IPS DF 4.7 (cell line): Measurements from ENCODE around the gene LRRC75A.
A peak's percentile ranks its signal among the peaks of the same experiment; 100 is the strongest.
"Not testable (repeated sequence)": the region's sequence is repeated elsewhere in the genome, so short reads cannot be mapped to it uniquely, and the experiment has no call there.

Experiments used
- DNase-seq: peaks from one replicate; pipeline ENCODE4 v3.0.0-alpha.2; 2013; ENCODE audit warnings: low spot score; ENCODE audit errors: extremely low read depth

Gene LRRC75A

DNA sequence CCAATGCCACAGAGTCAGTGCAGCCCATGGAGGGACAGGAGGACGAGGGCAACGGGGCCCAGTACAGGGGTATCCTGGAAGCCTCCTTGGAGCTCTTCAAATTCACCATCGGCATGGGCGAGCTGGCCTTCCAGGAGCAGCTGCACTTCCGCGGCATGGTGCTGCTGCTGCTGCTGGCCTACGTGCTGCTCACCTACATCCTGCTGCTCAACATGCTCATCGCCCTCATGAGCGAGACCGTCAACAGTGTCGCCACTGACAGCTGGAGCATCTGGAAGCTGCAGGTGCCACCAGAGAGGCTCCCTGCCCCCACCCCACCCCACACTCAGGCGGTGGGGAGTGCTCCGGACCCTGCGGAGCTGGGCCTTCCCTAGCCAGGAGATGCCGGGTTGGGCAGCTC, 60.0 kb downstream of the LRRC75A start:
- no peak for DNase-seq

DNA sequence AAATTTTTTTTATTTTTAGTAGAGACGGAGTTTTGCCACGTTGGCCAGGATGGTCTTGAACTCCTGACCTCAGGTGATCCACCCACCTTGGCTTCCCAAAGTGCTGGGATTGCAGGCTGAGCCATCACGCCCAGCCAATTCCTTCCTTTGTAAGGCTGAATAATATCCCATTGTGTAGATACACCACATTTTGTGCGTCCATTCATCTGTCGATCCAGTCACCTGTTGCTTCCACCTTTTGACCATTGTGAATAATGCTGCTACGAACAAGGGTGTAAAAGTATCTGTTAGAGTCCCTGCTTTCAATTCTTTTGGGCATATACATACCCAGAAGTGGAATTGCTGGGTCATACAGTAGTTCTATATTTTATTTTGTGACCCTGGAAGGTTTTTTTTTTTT, 61.3 kb downstream of the LRRC75A start:
- no peak for DNase-seq

DNA sequence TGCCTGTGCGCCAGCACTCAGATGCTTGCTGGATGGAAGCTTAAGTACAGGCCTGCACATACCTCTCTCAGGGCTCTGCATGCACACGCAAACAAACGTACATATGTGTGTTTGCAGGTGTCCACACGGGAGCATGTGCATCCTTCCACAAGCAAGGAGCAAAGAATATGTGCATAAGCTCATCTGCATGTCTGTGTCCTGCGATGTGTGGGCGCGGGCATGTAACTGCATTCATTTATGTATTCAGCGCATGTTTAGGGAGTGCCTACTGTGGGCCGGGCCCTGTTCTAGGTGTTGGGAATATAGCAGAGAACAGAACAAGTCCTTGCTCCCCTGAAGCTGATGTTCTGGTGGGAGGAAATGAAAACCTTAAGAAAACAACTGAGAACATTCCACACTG, 62.9 kb downstream of the LRRC75A start:
- DNase-seq, result no peak

DNA sequence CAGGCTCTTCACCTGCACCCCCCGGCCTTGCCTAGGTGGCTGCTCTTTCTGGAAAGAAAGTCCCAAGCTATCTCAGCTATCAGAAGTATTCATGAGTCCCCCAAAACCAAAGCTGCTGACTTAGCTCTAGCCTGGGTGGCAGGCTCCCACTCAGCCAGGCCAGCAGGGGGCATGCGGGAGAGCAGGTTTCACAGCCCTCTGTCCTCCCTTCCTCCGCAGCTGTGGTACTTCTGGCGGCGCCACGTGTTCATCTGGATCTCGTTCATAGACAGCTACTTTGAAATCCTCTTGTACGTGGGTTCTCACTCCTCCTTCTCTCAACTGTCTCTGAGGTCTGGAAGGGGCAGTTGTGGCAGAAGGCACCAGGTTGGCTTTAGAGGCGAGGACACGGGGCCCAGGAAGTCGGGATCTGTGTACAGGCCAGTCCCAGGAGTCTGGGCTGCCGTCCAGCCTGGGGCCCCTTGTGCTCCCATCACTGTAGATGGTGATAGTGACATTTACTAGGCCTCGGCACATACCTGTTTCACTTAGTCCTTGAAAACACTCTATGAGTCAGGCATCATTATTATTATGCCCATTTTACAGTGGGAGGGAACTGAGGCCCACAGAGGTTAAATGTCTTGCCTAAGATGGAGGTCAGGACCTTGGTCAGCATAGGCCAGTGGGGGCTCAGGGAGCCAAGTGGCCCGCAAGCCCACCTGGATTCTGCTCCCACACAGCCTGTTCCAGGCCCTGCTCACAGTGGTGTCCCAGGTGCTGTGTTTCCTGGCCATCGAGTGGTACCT, 63.7 kb downstream of the LRRC75A start:
- no peak for DNase-seq

DNA sequence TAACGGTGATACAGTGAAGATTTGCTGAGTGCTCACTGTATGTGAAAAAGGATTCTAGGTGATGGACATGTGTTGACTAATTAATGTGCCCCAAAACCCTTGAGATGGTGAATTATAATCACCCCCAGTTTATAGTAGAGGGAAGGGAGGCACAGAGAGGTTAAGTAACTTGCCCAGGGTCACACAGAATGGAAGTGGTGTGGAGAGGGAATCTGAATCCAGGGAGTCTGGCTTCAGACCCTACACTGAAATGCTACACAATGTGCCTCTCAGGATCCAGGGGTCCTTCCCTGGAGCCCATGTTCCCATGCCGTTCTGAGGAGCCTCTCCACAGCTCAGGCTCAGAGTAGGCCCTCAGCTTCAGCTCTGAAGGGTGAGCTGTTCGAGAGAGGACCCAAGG, 65.0 kb downstream of the LRRC75A start:
- DNase-seq, result no peak

DNA sequence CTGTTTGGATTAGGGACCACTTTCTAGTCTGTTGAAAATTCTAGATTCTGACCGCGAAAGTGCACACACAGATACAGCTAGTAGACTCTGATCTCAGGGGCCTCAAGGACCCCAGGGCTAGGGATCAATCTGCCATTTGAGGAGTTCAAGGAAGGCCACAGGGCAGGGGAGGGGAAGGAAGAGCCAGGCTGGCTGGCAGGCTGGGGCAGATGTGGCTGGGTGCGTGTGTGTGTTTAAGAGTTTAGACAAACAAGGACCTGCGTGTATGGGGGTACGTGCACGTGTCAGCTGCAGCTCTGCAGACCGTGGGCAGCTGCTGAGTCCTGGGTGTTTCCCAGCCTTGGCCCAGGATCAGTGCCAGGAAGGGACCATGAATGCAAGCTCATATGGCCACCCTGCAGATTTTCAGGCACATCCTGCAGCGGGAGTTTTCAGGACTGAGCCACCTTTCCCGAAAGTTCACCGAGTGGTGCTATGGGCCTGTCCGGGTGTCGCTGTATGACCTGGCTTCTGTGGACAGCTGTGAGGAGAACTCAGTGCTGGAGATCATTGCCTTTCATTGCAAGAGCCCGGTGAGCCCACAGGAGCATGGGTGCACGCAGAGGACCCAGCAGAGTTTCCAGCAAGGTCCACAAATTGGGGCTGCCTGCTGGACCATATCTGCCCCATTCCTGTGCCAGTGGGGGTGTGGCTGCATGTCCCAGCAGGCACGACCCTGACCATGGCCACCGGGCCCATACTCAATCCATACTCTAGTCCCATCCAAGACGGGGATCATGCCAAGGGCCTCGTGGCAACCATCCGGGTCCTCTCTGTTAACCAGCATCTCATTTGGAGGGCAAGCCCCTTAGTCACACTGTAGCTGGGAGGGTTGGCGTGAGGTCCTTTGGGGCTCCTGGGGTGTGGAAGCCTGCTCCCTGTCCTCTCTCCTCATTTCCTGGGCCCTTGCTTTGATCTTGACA, 66.0 kb downstream of the LRRC75A start:
- DNase-seq, result no peak

DNA sequence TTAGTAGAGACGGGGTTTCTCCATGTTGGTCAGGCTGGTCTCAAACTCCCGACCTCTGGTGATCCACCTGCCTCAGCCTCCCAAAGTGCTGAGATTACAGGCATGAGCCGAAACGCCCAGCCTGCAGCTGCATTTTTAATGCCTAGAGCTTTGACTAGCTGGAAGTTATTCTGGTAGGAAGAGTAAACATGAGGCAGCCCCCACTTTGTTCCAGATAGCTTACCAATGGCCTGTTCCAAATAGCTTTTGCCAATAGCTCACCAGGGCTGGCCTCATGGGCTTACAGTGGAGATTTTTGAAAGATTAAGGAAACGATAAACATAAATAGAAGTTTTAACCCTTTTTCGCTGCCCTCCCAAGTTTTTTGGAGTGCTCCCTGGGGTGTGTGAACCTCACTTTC, 66.8 kb downstream of the LRRC75A start:
- no peak for DNase-seq

DNA sequence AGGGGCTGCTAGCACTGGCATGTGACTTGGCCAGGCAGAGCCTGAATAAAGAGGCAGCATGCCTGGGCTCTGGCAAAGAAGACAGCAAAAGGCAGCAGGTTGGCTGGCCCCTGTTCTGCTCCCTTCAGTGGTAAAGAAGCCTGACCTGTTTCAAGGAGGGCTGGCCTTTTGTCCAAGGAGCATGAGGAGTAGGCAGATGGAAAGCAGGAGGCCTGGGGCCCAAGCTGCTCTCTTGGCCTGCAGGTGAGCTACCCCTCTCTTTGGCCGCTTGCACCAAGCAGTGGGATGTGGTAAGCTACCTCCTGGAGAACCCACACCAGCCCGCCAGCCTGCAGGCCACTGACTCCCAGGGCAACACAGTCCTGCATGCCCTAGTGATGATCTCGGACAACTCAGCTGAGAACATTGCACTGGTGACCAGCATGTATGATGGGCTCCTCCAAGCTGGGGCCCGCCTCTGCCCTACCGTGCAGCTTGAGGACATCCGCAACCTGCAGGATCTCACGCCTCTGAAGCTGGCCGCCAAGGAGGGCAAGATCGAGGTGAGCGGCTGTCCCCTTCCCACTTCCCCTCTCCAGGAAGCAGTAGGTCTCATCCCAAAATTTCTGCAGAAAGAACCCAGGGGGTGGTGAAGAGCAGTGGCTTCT, 68.6 kb downstream of the LRRC75A start:
- DNase-seq, result no peak

DNA sequence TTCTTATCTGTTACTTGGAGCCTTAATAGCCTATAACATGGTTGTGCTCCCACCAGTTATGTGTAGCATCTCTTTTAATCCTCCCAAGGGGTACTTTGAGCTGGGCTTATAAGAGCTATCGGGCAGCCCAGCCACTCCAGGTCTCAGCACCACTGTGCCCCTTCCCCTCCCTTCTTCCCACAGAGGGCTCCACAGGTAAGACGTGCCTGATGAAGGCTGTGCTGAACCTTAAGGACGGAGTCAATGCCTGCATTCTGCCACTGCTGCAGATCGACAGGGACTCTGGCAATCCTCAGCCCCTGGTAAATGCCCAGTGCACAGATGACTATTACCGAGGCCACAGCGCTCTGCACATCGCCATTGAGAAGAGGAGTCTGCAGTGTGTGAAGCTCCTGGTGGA, 69.6 kb downstream of the LRRC75A start:
- no peak for DNase-seq

DNA sequence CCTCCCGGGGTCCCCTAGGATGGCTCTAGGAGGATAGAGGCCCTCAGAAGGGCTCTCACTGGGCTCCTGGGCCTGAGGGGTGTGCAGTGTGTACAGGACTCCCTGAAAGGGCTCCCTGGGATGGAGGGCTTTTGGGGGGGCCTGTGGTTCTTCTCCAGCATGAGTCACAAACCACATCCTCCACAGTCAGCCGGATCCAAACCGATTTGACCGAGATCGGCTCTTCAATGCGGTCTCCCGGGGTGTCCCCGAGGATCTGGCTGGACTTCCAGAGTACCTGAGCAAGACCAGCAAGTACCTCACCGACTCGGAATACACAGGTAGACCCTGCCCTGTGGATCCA, 72.1 kb downstream of the LRRC75A start:
- DNase-seq, result no peak

DNA sequence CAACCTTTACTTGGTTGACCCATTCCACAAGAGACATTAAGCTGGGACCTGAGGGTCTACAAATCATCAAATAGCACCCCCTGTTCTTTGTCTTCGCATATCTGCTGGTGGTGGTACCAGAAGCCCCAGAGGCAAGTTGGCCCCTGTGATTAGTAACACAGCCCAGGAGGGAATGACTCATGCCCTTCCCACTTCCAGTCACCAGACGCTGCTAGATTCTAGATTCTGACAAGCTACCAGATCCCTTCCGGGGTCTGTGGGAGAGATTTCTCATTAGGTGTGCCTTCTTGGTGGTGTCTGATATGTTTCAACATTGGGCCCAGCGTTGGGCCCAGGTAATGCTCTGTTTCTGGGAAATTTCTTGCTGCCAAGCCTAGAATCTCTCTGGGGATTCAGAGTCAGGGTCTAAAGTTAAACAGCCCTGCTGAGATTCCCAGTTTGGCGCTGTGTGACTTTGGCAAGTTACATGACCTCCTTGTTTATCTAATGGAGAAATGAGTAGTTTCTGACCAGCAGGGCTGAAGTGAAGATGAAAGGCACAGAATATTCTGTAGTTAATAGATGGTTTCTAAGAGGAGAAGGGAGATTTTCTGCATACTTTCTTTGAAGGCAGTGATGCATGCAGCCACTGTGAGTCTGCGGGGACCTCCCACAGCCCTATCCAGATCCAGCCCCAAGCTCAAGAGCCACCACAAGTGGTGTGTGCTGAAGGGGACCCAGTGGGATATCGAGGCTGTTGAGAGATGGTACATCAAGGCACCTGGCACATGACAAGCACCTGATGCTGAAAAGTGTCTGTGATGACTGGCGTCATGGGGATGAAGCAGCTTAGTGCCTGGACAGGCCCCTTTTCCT, 72.7 kb downstream of the LRRC75A start:
- no peak for DNase-seq

DNA sequence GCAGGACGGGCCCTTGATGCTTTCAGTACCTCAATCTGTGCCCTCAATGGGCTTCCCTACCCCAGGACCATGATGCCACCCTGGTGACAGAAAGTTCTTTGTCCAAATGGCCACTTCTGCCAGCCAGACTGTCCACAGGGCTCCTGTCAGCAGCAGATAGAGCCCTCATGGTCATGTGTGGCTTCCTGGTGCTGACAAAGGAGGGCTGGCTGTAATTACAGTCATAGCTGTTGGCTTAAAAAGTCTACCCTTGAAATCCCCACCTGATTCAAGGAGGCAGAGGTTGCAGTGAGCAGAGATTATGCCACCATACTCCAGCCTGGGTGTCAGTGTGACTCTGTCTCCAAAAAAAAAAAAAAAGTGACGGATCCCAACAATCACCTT, 73.3 kb downstream of the LRRC75A start:
- no peak for DNase-seq

DNA sequence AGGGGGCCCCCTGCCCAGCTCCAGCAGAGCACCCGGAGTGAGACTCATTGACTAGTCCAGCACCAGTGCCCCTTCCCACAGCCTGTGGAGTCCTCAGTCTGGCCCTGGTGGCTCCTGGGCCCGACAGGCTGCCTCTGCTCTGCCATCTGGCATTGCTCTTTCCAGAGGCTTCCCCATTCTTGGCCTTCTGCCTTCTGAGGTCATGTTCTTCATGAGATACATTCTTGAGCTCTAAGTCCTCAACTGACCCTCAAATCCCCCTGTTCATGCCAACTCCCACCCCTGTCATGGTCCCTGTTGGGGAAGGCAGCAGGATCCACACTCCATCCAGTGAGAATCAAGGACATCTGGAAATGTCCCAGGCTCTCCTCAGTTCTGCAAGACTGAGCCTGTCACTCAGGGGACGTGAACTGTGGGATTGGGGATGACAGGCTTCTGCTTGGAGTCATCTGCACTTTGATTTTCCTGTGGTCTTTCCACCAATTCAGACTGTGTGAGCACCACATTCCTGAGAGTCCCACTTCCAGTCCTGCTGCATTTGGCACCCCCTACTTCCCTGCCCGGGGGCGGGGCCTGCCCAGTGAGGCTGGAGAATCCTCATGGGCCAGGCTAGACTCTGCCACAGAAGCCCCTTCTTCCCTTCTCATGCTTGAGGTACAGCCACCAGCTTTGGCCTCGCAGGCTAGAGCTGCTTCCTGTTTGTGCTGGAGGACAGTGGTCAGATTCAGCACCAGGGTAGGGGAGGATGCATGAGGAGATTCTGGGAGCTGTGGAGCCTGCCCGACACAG, 73.9 kb downstream of the LRRC75A start:
- no peak for DNase-seq

DNA sequence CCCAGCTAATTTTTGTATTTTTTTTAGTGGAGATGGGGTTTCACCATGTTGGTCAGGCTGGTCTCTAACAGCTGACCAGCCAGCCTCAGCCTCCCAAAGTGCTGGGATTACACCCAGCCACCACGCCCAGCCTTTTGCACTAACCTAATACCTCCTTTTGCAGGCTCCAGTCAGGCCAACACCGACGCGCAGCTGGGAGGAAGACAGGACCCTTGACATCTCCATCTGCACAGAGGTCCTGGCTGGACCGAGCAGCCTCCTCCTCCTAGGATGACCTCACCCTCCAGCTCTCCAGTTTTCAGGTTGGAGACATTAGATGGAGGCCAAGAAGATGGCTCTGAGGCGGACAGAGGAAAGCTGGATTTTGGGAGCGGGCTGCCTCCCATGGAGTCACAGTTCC, 74.6 kb downstream of the LRRC75A start:
- DNase-seq, result no peak

DNA sequence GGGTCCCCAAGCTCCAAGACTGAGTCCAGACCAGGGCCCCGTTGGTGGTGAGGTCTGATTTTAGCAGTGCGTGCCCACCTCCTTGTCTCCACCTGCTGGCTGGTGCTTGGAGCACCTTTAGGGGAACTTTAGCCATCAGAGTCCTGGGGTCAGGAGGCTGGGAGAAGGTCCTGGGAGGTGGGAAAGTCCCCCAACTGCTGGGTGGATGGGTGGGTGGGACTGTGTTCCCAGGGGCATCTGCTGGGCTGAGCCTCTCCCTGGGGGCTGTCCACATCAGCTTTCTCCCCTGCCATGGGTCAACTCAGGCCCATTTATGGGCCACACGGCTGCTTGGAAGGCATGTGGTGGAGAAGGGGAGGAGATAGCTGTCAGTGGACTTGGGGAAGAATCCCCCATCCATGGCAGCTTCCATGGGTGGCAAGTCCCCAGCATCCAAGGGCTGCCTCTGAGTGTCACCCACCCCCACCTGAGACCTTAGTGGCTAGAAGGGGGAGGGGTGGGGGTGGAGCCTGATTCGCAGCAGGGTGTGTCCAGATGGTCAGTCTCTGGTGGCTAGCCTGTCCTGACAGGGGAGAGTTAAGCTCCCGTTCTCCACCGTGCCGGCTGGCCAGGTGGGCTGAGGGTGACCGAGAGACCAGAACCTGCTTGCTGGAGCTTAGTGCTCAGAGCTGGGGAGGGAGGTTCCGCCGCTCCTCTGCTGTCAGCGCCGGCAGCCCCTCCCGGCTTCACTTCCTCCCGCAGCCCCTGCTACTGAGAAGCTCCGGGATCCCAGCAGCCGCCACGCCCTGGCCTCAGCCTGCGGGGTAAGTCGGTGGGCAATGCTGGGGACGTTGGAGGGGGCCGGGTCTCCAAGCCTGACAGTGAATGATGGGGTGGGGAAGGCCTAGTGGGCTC, 76.7 kb downstream of the LRRC75A start, which contains the start of gene TRPV2:
TSS of gene TRPV2 (plus strand) at position 541 of the 894 bp plus-strand sequence. CDS start 2,098 bp downstream, outside the sequence.
- no peak for DNase-seq

DNA sequence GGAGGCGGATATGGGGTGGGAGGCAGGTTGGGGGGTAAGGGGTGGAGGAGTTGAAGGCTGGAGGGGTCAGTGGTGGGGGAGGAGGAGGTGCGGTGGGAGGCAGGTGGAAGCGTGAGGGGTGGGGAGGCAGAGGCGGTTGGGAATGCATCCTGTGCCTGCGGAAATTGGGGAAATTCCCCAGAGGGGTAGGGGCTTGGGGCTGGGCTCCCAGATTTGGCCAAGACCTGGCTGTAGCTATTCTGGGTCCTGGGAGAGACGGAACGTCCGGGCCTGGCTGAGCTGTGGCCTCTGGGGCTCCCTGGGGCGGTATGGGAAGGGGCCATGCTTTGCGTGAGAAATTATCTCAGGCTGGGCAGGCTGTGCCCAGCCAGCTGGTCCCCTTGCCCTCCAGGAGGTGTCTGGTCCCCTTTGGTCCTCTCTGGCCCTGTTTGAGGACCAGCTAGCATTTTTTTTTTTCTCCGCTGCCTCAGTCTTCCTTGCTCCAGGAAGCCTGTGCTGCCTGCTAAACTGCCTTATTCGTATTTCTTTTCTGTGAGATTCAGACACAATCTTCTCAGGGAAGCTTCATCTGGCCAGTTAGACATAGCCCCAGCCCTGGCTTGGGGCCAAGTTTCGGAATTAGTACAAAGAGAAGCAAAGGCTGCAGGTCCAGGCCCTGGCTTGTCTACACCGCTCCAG, 83.9 kb downstream of the LRRC75A start:
- no peak for DNase-seq

DNA sequence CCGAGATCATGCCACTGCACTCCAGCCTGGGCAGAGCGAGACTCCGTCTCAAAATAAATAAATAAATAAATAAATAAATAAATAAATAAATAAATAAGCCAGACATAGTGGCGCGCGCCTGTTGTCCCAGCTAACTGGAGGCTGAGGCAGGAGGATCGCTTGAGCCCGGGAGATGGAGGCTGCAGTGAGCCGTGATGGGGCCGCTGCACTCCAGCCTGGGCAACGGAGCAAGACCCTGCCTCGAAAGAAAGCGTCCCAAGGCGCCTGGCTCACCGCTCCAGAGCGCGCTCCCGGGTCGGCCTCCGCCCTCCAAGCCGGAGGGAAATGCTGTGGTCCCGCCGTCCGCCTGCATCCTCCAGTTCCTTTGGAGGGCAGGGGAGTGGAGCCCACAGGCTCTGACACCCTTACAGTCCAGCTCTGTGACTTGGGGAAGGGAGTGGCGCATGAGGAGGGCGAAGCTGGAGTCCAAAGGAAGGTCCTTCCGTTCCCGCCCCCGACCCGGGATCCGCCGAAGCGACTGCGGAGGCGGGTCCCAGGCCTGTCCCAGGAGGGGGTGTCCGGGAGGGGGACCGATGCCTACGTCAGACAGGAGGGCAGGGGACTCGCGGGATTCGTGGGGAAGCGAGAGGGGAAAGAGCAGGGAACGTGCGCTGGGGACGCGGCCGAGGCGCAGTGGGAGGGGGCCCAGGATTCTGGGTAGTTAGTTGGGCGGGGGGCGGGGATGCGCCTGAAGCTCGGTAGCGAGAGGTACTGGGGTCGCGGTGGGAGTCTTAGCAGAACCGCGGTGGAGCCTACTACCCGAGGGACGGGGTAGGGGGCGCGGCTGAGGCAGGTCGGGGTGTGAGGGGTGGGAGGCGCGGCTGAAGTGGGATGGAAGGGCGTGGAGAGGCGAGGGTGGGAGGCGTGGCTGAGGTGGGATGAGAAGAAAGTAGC, 85.0 kb downstream of the LRRC75A start:
- DNase-seq, result peak; percentile 66

DNA sequence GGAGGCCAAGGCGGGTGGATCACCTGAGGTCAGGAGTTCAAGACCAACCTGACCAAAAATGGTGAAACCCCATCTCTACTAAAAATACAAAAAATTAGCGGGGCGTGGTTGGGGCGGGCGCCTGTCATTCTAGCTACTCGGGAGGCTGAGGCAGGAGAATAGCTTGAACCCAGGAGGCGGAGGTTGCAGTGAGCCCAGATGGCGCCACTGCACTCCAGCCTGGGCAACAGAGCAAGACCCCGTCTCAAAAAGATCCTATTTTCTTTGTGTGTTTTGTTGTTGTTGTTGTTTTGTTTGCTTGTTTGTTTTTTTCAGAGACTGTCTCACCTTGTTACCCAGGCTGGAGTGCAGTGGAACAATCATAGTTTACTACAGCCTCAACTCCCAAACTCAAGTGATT, 88.1 kb downstream of the LRRC75A start:
- DNase-seq, result not testable (repeated sequence)
